ENCODE results near the gene UBE4A.
A peak's percentile ranks its signal among the peaks of the same experiment; 100 is the strongest.

UBE4A gene

DNA sequence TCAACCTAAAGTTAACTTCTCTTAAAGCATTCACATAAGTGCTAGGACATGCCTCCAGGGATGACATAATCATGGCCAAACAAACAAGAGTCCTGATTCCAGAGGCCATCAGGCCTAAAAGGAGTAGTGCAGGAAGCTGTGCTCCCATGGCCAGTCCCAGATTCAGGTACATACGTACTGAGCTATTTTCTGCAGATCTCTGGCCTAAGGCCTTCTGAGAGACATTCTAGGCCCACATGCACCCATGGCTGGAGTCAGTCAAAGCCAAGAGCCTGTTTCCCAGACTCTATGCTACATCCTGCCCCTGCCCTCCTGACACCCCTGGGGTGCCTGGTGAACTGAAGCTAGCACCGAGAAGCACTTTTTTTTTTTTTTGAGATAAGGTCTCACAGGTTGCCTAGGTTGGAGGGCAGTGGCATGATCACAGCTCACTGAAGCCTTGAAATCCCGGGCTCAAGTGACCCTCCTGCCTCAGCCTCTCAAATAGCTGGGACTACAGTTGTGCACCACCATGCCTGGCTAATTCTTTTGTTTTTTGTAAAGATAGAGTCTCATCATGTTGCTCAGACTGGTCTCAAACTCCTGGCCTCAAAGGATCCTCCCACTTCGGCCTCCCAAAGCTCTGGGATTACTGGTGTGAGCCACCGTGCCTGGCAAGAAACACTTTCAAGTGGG is 17.4 kb upstream of the UBE4A start:
- no peak for DNase-seq

DNA sequence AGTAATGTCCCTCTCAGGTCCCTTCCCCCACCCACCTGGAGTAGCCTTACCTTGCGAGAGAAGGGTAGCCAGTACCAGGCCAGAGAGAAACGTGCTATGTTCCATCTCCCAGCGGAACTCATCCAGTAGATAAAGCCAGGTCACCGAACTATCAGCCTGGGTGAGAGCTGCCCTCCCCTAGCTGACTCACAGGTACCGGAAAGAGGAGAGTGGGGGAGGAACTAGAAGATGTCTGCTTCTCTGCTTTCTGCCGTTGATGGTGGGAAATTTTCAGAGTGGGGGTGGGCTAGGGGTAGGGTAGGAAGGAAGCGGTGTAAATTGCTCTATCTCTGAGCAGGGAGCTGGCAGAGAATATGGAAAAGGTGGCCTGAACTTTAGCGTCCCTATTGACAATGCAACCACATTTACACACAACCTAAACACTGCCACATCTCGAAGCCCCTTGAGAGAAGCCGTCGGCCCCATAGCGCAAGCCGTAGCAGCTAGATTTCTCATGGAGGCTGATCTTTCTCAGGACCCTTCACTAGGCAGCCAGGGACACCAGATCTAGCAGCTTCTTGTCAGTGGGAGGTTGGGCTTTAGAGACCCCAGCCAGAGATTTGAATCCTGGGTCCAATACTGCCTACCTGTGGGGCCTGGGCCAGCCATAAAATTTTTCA is 16.8 kb upstream of the UBE4A start, which contains the start of gene CD3D:
Gene CD3D (minus strand): TSS at position 203 of the 659 bp plus-strand sequence. CDS start 98 bp downstream, at position 105.
- no peak for DNase-seq

DNA sequence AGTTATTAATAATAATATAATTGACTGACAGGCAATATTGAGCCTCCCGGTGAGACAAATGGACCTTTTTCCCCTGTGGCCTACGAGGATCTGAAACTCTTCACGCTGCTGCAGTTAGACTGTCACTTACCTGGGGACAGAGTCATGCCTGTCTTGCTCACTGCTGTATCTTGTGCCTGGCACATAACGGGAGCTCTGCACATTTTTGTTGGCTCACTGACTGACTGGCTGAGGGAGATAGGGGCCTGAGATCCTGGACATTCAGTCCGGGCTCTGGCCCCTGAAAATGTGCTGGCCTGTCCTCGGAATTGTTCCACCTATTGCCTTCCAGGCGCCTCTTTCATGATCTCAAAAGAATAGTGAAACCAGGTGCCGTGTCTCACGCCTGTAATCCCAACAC is 16.2 kb upstream of the UBE4A start:
- no peak for DNase-seq

DNA sequence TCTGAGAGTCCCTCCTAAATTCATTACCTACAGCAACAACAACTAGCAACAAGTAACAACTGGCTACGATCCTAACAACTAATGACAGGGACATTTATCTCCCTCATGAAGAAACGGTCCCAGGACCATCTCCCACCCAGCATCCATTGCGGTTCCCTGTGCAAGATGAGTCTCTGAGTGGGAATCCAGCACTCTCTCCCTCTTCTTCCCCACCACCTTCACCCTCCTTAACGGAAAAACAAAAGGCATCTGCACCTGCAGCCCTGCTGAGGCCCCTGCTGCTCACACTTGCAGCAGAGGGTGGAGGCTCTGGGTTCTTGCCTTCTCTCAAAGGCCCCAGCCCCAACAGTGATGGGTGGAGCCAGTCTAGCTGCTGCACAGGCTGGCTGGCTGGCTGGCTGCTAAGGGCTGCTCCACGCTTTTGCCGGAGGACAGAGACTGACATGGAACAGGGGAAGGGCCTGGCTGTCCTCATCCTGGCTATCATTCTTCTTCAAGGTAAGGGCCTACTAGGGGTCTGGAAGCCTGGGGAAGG is 15.4 kb upstream of the UBE4A start, which contains the start of gene CD3G:
Gene CD3G (plus strand): TSS at position 364 of the 535 bp plus-strand sequence. CDS start 80 bp downstream, at position 444.
- DNase-seq = no peak

DNA sequence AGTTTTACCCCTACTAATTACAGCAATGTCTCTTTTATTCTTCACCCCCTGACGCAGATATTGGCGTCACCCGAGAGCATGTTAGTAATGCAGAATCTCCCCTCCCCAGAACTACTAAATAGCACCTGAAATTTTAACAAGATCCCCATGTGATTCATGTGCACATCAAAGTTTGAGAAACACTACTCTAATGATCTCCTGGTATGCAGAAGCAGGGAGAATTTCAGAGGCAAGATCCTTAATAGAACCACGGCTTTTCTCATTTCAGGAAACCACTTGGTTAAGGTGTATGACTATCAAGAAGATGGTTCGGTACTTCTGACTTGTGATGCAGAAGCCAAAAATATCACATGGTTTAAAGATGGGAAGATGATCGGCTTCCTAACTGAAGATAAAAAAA is 9.9 kb upstream of the UBE4A start:
- no peak for DNase-seq

DNA sequence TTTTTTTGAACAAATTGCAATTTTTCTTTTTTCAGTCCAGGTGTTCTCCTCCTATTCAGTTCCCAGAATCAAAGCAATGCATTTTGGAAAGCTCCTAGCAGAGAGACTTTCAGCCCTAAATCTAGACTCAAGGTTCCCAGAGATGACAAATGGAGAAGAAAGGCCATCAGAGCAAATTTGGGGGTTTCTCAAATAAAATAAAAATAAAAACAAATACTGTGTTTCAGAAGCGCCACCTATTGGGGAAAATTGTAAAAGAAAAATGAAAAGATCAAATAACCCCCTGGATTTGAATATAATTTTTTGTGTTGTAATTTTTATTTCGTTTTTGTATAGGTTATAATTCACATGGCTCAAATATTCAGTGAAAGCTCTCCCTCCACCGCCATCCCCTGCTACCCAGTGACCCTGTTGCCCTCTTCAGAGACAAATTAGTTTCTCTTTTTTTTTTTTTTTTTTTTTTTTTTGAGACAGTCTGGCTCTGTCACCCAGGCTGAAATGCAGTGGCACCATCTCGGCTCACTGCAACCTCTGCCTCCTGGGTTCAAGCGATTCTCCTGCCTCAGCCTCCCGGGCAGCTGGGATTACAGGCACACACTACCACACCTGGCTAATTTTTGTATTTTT is 6.2 kb upstream of the UBE4A start:
- DNase-seq = no peak

DNA sequence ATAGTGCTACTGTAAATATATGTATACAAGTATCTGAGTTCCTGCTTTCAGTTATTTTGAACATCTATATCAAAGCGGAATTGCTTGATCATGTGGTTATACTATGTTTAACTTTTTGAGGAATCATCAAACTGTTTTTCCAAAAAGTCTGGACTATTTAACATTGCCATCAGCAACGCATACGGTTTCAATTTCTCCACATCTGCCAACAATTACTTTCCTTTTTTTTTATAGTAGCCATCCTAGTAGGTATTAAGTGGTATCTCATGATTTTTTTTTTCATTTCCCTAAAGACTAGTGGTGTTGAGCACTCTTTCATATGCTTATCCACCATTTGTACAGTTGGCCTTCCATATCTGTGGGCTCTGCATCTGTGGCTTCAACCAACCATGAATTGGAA is 1.3 kb upstream of the UBE4A start:
- DNase-seq = no peak

DNA sequence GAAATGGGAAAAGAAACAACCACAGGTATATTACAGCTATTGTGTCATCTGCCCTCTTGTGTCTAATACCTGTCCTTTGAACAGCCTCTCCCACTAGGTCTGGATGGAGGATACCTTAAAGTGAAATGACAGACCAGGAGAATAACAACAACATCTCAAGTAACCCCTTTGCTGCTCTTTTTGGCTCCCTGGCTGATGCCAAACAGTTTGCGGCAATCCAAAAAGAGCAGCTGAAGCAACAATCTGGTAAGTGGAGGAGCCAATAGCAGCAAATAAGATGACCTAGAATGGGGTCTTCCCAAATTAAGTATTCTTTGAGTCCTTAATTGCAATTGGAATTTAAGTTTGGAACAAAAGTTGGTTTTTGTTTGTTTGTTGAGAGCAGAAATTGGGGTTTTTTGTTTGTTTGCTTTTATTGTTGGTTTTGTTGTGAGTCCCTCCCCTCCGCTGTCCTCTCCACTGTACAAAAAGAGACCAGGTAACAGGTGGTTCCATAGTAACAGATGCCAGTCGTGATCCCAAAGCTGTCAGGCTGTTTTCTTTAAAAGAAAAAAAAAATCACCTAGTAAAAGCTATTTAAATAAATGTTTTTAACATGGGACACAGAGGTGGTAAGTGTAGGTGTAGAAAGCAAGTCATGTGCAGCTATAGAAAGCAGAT is 5.7 kb downstream of the UBE4A start:
- DNase-seq = no peak

DNA sequence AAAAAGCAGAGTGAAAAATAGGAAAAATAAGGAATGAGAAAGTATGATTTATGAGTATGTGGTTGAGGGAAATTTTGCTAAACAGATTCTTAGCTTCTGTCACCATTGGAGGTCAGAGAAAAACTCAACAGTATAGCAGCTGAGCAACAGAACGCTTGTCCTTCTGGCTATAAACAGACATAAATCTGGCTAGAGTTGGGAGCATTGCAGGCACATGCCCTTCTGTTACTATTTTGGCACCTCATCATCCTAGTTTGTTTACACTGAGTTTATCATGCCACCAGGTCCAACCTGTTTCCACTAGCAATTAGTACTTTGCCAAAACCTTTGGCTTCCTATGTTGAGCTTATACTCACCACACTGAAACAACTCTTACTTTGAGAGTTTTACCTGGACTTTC is 6.9 kb downstream of the UBE4A start:
- no peak for DNase-seq

DNA sequence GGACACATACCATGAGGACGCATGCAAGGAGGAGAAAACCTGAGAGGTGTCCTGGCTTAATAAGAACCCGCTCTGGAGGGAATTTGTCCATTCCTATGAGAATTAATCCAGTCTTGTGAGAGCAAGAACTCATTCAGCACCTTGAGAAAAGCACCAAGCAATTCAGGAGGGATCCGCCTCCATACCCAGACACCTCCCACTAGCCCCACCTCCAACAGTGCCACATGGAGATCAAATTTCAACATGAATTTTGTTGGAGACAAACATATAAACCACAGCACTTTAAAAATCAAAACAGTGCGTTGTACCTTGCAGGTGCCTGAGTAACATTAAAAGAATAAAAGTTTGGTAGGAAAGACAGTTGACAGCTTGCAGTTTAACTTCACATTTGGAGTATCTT is 11.4 kb downstream of the UBE4A start:
- no peak for DNase-seq

DNA sequence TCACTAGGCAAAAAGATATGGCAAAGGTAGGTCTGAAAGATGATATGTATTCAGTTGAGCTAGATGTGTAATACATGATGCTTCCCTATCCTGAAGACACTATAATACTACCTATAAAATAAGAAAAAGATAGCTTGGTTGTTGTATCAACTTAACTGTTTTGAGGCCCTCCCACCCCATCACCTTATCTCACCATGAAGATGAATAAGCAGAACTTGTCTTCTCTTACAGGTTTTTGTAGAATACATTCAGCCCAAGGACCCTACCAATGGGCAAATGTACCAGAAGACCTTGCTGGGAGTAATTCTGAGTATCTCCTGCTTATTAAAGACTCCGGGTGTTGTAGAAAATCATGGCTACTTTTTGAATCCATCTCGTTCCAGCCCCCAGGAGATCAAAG is 13.9 kb downstream of the UBE4A start:
- no peak for DNase-seq

DNA sequence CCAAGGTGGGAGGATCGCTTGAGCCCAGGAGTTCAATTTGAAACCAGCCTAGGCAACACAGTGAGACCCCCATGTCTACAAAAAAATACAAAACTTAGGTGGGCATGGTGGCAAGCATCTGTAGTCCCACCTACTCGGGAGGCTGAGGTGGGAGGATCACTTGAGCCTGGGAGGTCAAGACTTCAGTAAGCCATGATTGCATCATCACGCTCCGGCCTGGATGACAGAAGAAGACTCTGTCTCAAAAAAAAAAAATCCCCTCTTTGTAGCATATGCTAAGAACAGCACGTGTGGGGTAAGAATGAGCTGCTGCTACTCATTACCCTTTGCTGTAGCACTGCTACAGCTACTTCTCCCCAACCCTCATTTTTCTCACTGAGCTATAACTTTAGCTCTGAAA is 14.5 kb downstream of the UBE4A start:
- no peak for DNase-seq

DNA sequence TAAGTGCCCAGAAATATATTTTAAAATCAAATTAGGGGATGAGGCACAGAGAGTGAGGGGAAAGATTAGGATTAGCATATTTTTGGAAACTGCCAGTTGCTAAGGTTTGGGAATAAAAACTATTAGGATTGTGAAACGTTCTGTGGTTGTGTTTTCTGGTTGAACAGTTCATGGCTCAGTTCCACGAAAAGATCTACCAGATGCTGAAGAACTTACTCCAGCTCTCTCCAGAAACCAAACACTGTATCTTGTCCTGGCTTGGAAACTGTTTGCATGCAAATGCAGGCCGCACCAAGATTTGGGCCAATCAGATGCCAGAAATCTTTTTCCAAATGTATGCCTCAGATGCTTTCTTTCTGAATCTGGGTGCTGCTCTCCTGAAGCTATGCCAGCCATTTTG is 15.3 kb downstream of the UBE4A start:
- DNase-seq = no peak

DNA sequence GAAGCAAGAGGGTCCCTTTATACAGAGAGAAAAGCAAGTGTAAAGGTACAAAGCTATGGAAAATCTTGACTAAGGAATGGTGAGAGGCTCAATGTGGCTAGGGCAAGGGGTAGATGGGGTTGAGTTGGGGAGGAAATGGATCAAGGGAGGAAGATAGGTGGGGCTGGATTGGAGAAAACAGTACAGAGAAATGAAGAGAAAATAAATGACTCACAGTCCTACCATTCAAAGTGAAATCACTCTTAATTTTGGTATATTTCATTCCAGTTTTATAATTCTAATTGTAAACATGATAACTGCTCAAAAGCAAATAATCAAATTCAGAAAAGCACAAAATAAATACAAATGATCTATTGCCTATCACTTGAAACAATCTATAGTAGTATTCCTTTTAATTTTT is 16.6 kb downstream of the UBE4A start:
- no peak for DNase-seq

DNA sequence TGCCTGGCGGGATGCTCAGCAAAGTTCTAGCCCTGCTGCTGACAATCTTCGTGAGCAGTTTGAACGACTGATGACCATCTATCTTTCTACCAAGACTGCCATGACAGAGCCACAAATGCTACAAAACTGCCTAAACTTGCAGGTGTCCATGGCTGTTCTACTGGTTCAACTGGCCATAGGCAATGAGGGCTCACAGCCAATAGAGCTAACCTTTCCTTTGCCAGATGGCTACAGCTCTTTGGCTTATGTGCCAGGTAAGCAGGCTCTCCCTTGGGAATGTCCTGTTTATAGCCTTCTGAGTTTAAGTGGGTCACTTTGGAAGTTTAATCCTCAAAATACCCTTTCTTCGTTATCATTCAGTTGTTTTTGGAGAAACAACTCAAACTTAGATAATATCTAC is 20.1 kb downstream of the UBE4A start:
- no peak for DNase-seq

DNA sequence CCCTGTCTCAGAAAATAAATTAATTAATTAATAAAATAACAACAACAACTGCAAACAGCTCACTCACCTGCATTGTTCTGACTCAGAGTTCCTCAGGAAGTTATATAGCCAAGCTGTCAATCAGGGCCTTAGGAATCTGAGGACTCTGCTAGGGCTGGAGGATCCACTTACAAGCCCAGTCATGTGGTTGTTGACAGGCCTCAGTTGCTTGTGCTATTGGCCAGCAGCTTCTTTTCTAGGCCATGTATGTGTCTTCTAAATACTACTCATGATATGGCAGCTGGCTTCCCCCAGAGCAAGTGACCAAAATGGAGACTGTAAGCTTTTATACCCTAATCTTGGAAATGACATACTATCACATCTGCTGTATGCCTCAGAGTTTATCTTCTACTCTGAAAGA is 21.2 kb downstream of the UBE4A start:
- DNase-seq = no peak

DNA sequence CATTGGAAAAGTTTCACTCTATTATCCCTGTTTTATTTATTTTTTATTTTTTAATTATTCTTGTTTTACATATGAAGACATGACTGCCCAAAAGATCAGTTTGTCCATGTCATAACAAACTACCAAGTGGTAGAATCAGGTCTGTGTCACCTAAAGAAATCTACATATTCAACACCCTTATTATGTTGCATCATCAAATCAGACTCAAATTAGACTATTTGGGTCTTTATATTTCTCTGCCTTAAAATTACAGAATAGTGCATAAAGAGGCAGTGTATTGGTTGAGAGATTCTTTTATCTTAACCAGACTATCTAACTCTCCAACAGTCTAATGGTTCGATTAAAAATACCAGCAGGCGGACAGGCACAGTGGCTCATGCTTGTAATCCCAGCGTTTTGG is 23.6 kb downstream of the UBE4A start:
- DNase-seq = no peak

DNA sequence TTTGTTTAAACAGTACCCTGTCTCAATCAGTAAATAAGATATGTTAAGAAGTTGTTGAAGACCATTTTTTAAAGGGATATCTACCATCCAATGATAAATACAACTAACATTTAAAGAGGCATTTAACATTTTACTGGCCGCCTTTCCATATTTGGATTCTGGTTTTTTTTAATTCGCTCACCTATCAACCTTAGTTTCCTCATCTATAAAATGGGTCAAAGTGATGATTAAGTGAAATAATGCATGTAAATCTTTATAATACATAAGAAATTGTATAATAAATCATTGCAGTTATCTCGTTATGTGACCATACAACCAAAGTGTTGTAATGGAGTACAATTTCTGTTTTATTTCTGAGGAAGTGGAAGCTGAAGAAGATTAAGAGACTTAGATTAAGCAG is 24.3 kb downstream of the UBE4A start:
- no peak for DNase-seq

DNA sequence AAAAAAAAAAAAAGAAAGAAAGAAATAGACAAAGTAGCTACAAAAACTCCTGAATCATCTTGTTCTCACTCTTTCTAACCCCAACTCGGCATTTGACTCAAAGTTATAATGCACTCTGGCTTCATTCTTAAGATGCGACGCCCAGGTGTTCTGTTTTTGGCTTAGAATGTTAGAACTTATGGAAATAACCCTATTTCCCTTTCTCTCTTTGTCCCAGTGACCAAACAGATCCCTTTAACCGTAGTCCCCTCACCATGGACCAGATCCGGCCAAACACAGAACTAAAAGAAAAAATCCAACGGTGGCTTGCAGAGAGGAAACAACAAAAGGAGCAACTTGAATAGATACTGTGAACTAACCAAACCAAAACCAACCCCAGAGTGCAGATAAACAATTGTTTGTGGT is 36.7 kb downstream of the UBE4A start:
- DNase-seq = no peak

DNA sequence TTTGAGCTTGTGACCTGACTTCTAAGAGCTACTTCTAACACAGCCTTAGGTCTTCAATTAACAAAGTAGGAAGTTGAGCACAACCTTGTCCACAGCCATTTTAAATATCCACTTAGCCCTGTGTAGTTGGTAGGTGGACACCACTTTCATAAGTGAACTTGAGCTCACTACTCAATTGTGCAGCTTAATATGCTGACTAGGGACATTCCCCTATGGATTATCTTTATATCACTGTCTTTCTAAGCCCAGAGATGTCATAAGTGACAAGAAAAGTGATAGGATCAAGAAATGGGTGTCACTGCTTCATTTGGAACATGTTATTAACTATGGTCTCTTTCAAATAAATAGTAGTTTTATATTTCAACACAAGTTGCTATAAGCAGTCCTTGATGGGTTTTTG is 38.0 kb downstream of the UBE4A start:
- no peak for DNase-seq

DNA sequence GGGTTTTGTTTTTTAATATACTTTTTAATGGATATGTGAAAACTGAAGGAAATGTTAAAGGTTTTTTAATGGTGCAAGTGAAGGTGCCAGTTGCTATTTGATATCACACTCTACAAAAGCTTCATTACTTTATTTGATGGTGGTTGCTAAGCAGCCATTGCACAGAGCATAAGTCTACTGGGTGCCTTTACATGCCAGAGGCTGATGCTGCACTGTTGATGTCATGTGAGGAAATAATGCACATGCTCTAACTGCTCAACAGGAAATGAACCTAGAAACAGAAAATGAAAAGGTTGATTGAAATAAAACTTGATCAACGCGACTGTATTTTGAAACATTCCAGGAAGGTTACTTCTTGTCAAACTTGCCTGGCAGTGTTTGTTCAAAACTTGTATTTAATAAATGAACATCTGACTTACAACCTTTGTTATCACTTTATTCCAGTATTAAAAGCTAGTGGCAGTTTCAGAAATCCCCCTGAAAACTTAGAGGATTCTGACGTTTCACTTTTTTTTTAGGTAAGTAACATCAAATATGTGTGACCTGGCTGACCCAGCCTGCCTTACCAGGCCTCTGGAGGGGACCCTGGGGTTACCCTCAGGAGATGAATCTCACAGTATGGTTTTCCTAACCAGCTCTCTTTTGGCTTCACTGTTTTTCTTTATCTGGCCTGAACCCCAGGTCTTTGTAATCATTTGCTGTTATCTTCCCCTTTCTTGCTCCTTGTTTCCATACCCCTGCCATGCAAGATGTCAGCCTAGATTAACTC is 39.6 kb downstream of the UBE4A start:
- DNase-seq = no peak

DNA sequence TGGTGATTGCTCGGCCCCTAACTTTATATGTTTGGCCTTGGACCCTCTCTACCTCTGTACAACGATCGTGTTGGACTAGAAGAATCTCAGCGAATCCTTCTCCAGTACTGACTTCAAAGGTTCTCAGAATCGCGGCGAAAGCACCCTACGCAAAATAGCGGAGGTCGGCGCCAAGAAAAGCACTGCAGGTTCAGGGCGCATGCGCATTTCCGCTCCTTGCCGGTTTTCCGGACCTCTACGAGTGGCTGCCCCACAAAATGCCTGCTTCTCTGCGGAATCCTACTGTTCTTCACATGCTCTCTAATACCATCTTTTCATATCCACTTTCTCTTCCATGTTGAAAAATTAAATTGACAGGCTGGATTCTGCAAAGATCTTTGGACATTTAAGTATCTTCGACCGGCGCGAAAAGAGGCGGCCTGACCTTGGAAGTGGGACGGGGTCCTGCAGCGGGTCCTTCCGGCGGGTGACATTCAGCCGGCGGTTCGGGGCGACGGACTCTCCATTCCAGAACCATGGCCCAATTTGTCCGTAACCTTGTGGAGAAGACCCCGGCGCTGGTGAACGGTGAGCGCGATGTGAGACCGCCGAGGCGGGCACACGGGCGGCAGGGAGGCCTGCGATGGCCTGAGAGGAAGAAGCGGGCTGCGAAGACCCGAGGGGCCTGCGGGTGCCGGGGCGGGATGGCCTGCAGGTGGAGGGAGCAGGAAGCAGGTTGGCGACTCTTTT is 41.9 kb downstream of the UBE4A start, which contains the start of gene ATP5MG:
Gene ATP5MG (plus strand): TSS at position 456 of the 729 bp plus-strand sequence. CDS start 60 bp downstream, at position 516.
- DNase-seq = peak; percentile 94
